IPS-18c (cell line): ENCODE measurements around the gene CSMD2.
"Not testable (repeated sequence)": the region's sequence is repeated elsewhere in the genome, so short reads cannot be mapped to it uniquely, and the experiment has no call there.

Source experiments
- H3K4me3 ChIP-seq: 2 replicates; pipeline ENCODE4 v1.7.0; 2013; ENCODE audit warnings: low read depth, mild to moderate bottlenecking, low read length, moderate library complexity; ENCODE audit not compliant: insufficient read depth
- H3K9me3 ChIP-seq: one replicate; pipeline ENCODE4 v1.6.1; 2013; ENCODE audit warnings: mild to moderate bottlenecking, low read length, moderate library complexity; ENCODE audit not compliant: control insufficient read depth, insufficient read depth

Gene CSMD2

GRCh38 chr1:34164771-34165391 is at the start of gene CSMD2:
CSMD2 (minus strand) TSS chr1:34165230; CDS start chr1:34165097, 133 bp downstream.
- Histone ChIP-seq H3K4me3 (peak within 1 kb of the TSS; percentile 62), H3K9me3 (no peaks in the 10 kb centered on the region)

GRCh38 chr1:34213956-34214355 is 48.9 kb upstream of the CSMD2 start:
- H3K9me3 ChIP-seq, result peaks cover 4% of the 10 kb centered on the region
- H3K4me3 ChIP-seq, result no peak overlapping the region

GRCh38 chr1:34212673-34213072 is 47.6 kb upstream of the CSMD2 start:
- Histone ChIP-seq H3K9me3 (peaks cover 4% of the 10 kb centered on the region), H3K4me3 (no peak overlapping the region)

- Histone ChIP-seq H3K4me3 (no peak overlapping the region), H3K9me3 (no peaks in the 10 kb centered on the region)
Observed at GRCh38 chr1:34199927-34200326, 34.9 kb upstream of the CSMD2 start.

GRCh38 chr1:34192621-34193020 is 27.6 kb upstream of the CSMD2 start:
- Histone ChIP-seq H3K9me3 (no peaks in the 10 kb centered on the region), H3K4me3 (no peak overlapping the region; the same call in 1 of the 2 replicates)

GRCh38 chr1:34190692-34191091 is 25.7 kb upstream of the CSMD2 start:
- no peak overlapping the region for H3K4me3 ChIP-seq
- no peaks in the 10 kb centered on the region for H3K9me3 ChIP-seq

GRCh38 chr1:34188985-34189384 is 24.0 kb upstream of the CSMD2 start:
- Histone ChIP-seq H3K4me3 (no peak overlapping the region; the same call in 1 of the 2 replicates), H3K9me3 (no peaks in the 10 kb centered on the region)

- Histone ChIP-seq H3K9me3 (no peaks in the 10 kb centered on the region), H3K4me3 (no peak overlapping the region)
Observed at GRCh38 chr1:34188418-34188817, 23.4 kb upstream of the CSMD2 start.

GRCh38 chr1:34186741-34187494 is 21.9 kb upstream of the CSMD2 start:
- no peaks in the 10 kb centered on the region for H3K9me3 ChIP-seq
- no peak overlapping the region for H3K4me3 ChIP-seq

- H3K9me3 ChIP-seq, H3K4me3 ChIP-seq: not testable (repeated sequence)
Observed at GRCh38 chr1:34183381-34183780, 18.4 kb upstream of the CSMD2 start.

GRCh38 chr1:34178072-34178471 is 13.0 kb upstream of the CSMD2 start:
- Histone ChIP-seq H3K4me3 (no peak overlapping the region), H3K9me3 (no peaks in the 10 kb centered on the region)

GRCh38 chr1:34176830-34177603 is 12.0 kb upstream of the CSMD2 start, which contains the start of gene C1orf94:
C1orf94 (plus strand) TSS chr1:34176907; CDS start chr1:34177790, 883 bp downstream.
- Histone ChIP-seq H3K9me3 (no peaks in the 10 kb centered on the region), H3K4me3 (peak within 1 kb of the TSS; percentile 29; the same call in 1 of the 2 replicates)

- no peak overlapping the region for H3K4me3 ChIP-seq
- no peaks in the 10 kb centered on the region for H3K9me3 ChIP-seq
Observed at GRCh38 chr1:34175744-34176143, 10.7 kb upstream of the CSMD2 start.

- Histone ChIP-seq H3K4me3 (peak overlapping the region; percentile 56), H3K9me3 (no peaks in the 10 kb centered on the region)
Observed at GRCh38 chr1:34167389-34167788, 2.4 kb upstream of the CSMD2 start.

GRCh38 chr1:34166625-34167361 is 1.8 kb upstream of the CSMD2 start:
- Histone ChIP-seq H3K9me3 (no peaks in the 10 kb centered on the region), H3K4me3 (peak overlapping the region; percentile 56)

GRCh38 chr1:34166191-34166624 is 1.2 kb upstream of the CSMD2 start:
- peak overlapping the region; percentile 56 for H3K4me3 ChIP-seq
- H3K9me3 ChIP-seq, result no peaks in the 10 kb centered on the region

- Histone ChIP-seq H3K9me3 (no peaks in the 10 kb centered on the region), H3K4me3 (peak overlapping the region; percentile 62)
Observed at GRCh38 chr1:34165422-34165921, 442 bp upstream of the CSMD2 start.
